Ovary (tissue), 3 donors: ENCODE results near the gene RNF32.

Experiments used
- EP300 ChIP-seq: sonication (generic); formaldehyde crosslinking; IDR thresholded peaks from one replicate; pipeline ENCODE4 v1.6.1; 2017; ENCODE audit warnings: antibody characterized with exemption
- POLR2A ChIP-seq: fragments of 450-650 bp; IDR thresholded peaks from one replicate; pipeline ENCODE4 v1.6.1; 2017; ENCODE audit warnings: antibody characterized with exemption, mild to moderate bottlenecking, moderate library complexity
- TF ChIP-seq, protein P1 (sequence below), 3 donors: fragments of 450-650 bp in 2 of 3; fragments of 200-600 bp in 1 of 3; IDR thresholded peaks; one replicate each; pipeline versions ENCODE4 v1.5.1 to v1.8.0; 2016 to 2022; ENCODE audit warnings: antibody characterized with exemption in 3 of 3, mild to moderate bottlenecking in 1 of 3
- donor health status: DM: no; HTN: no; CAD: no.

DNA sequence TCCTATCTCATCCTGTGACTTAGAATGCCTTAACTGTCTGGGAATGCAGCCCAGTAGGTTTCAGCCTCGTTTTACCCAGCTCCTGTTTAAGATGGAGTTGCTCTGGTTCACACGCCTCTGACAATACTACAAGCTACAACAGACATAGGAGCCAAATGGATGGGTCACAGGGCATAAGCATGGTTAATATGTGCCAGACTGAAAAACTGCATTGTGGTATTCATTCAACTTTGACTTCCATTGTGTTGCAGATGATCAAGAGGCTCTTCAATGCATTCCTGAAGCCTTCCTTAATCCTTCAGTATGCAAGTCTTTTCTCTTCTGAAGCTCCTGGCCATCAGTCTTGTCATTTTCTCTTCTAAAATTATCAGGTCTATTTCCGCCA, 20.3 kb upstream of the RNF32 start:
- TF ChIP-seq, protein P1, sequence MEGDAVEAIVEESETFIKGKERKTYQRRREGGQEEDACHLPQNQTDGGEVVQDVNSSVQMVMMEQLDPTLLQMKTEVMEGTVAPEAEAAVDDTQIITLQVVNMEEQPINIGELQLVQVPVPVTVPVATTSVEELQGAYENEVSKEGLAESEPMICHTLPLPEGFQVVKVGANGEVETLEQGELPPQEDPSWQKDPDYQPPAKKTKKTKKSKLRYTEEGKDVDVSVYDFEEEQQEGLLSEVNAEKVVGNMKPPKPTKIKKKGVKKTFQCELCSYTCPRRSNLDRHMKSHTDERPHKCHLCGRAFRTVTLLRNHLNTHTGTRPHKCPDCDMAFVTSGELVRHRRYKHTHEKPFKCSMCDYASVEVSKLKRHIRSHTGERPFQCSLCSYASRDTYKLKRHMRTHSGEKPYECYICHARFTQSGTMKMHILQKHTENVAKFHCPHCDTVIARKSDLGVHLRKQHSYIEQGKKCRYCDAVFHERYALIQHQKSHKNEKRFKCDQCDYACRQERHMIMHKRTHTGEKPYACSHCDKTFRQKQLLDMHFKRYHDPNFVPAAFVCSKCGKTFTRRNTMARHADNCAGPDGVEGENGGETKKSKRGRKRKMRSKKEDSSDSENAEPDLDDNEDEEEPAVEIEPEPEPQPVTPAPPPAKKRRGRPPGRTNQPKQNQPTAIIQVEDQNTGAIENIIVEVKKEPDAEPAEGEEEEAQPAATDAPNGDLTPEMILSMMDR (IDR thresholded peaks at IDR 0.05) = no peak
- no peak for TF ChIP-seq POLR2A
- no peak for TF ChIP-seq EP300
